Activated T-helper 1 cell treated with anti-CD3 and anti-CD28 coated beads, Interleukin-12 subunit alpha, Interleukin-12 subunit beta, Interleukin-2, Interleukin-4 antibody, amounts not matched to agents 30 ng/mL and 10 ng/mL and 1 ng/mL, durations not matched to agents 14 hours and 24 hours and 36 hours (primary cell): Measurements from ENCODE around the gene MED15. TPM values are rescaled to one million over a fixed set of nuclear protein-coding genes. Genes with fewer than 3 reads are reported as not detected.

Experiments used
- total RNA-seq: library from RNA; stranded (reverse); gene quantifications from 2 replicates; pipeline ENCODE4 v1.2.3, GENCODE V29; 2022

MED15 gene
- total RNA-seq, 1 donor from 2014 or later = 110 TPM

Other genes with a start within 250 kb of the MED15 start
- 1.7 and 1.9 TPM in 2 replicates for gene RTN4R, start 239.3 kb upstream of the MED15 start, total RNA-seq
- 35.5 and 40.6 TPM in 2 replicates for gene DGCR6L, start 187.6 kb upstream of the MED15 start, total RNA-seq
- 14.3 and 15.2 TPM in 2 replicates for gene ZNF74, start 113.5 kb upstream of the MED15 start, total RNA-seq
- 0.24 and 0.41 TPM in 2 replicates for gene SCARF2, start 69.8 kb upstream of the MED15 start, total RNA-seq
- gene KLHL22, start 11.8 kb upstream of the MED15 start, total RNA-seq = 18.8 and 21.9 TPM in 2 replicates